Stimulated activated CD8-positive, alpha-beta memory T cell treated with anti-CD3 and anti-CD28 coated beads, Interleukin-2, amount 100 ng/mL, for 48 hours (primary cell): ENCODE results near the gene FAM174B.

Experiments
- DNase-seq, 2 donors: peaks; one replicate each; pipeline ENCODE4 v3.0.0-alpha.2; 2020; ENCODE audit warnings: low read depth in 2 of 2

FAM174B gene

DNA sequence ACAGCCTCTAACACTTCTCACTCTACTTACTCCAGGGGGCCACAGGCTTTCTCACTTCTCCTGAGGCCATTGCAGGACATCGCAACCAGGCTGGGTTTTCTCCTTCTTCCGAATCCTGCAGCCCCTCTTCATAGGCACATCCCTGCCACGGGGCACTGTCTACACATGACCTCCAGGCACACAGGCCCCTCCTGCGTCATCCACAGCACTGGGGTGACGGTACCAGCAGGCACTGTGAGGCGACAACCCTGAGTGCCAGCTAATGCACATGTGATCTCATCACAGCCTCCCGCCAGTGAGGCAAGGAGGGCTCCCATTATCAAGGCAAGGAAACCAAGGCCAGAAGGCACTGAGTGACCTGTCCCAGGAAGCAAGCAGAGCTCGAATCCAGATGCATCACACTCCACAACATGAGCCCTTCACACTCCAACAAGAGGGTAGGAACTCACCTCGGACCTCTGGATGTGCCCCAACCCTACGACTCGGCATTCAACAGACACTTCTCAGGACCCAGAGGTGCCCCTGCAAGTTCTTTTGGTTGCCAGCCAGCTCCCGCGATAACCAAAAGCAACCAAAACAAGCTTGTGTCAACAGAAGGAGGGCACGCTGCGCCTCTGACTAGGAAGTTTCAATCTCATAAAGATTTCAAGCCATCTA is 16.7 kb downstream of the FAM174B start:
- no peak for DNase-seq

DNA sequence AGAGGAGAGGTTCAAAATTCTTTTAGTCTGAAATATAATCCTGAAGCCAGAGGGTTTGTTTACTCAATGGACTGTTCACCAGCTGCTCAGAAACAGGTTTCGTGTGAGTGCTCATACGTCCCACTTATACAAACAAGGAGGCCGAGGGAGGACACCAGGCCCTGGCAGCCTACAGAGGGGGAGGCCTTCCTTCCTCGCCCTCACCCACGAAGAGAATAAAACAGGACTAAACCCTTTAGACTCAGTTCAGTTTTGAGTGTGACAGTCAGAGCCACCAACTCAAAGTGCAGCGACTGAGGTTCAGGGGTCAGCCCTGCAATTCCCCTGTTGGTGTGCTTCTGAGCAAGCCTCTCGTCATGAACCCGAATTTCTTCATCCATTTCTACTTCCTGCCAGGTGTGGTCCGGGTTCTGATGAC is 17.3 kb downstream of the FAM174B start:
- no peak for DNase-seq

DNA sequence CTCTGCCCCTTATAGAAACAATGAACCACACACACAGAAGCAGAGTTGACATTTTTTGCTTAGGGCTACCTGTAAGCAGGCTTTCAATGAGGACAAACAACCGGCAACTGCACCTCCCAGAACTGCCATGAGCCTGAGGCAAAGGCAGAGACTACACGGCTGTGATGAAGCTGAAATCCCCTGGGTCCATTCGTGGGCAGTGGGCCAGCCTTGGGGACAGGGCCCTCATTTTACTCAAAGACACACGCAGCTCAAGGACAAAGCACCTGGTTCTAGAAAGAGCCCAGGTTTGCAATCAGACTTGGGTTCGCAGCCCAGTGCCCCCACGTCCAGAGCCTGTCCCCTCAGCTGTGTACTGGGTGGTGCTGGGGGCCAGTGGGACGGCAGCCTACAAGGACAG is 17.9 kb downstream of the FAM174B start:
- no peak for DNase-seq

DNA sequence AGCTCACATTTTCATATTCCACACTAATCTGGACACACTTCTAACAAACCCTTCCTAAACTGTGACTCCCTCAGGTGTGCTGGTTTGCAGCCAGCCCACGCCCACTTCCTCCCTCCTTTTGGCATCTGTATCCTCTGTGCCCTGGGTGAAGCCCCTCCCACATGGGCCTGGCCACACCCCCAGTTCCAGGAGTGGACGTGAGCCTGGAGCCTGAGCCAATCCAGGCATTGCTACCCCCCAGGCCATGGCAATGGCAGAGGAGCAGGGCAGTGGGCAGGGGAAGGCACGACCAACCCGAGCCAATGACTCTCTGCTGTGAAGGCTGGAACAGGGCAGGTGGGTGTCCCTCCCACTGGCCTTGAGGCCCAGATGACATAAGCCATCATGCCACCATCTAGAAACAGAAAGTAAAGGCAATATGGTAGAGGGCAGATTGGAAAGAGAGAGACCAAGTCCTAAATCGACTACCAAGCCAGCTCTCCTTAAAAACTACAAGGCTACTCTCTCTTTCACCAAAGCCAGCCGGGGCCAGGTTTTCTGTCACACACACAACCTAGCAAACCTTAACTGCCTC is 18.6 kb downstream of the FAM174B start:
- DNase-seq, result no peak

DNA sequence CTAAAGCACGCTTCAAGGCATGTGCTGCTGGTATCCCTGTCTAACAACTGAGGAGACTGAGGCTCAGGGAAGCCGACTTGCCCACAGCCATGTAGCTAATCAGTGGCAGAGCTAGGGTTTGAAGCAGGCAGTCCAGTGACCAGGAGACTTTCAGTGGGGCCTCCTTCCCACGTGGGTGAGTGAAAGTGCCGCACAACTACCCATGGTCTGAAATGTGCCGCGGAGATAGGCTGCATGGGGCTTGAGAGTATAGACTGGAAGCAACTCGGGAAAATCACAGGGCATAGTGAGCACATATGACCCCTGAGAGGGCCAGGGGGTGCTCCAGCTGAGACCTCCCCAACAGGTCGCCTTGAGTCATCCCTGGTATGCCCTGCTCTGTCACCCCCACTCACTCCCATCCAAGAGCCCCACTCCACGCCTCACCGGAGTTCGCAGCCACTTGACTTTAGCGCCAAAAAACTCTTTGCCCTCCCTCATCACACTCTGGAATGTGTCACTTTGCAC is 19.1 kb downstream of the FAM174B start:
- DNase-seq, result no peak

DNA sequence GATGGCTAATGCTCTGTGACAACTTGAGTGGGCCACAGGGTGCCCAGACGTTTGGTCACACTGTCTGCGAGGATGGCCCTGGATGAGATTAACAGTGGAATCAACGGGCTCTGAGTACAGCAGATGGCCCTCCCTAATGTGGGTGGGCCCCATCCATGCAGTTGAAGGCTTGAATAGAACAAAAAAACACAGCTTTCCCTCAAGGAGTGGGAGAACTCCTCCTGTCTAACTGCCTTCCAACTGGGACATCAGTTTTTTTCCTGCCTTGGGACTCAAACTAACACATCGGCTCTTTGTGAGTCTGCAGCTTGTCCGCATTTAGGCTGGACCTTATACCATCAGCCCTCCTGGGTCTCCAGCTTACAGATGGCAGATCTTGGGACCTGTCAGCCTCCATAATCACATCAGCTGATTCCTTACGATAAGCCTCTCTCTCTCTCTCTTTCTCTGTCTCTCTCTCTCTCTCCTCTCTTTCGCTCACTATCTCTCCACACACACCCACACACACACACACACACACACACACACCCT is 20.8 kb downstream of the FAM174B start:
- DNase-seq, result no peak

DNA sequence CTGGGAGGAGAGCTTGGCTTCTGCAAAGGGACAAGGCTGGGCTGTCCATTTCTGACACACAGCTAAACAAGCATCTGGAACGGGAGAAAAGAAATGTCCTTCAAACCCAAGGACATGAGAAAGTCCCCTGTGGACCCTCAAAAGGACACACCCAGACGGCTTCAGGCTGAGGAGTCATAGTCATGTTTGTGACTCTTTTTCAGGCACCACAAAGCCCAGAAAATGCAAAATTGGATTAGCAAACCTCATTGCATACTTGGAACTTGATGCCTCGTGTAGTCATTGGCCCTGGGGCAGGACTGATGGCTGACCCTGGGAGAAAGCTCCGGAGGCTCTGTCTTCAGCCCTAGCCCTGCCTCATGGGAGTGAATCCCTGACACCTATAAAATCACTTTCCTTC is 21.5 kb downstream of the FAM174B start:
- no peak for DNase-seq

DNA sequence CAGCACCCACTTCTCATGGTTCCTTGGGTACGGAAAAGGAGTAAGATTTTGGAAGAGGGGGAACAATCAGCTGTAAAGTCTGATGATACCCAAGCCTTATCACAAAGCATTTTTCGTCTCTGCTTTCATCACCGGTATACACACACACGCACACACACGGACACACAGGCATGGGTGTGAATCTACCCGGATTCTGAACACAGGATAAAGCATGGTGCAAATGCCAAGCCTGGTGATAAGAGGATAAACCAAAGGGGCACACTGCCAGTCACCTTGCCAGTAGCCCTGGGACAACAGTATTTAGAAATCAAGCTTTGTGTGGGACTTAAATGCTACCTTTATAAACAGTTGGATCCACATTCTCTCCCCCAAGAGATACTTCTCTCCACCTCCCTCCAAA is 22.2 kb downstream of the FAM174B start:
- DNase-seq, result no peak

DNA sequence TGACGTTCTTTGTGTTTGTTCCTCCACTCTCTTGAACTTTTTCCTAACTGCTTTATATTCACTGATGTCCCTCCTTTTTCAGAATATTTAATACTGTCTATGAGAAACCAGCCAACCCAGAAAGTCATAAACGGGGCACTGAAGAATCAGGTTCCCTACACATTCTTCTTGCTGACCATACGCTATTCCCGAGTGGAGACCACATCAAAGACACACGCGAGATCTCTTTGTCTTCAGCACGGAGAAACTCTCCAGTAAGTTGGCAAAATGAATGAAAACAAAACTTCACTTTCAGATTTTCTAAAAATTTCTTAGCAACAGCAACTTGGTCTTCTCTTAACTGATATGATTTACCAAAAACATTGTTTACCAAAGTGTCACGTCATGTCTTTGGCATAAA is 22.6 kb downstream of the FAM174B start:
- DNase-seq, result no peak

DNA sequence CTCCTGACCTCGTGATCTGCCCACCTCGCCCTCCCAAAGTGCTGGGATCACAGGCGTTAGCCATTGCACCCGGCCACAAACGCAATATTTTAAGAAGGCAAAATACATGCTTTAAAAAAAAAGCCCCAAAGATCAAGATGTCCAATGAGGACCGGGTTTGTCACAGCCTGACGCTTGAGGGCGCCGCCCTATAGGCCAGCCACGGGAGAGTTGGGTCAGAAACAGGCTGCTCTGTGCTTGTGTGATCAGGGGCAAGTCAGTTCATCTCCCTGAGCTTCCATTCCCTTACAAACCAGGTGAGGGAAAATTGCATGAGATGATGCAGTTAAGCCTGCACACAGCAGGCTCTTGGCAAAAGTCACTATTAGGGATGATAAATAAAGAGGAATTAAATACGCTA is 23.9 kb downstream of the FAM174B start:
- DNase-seq, result no peak

DNA sequence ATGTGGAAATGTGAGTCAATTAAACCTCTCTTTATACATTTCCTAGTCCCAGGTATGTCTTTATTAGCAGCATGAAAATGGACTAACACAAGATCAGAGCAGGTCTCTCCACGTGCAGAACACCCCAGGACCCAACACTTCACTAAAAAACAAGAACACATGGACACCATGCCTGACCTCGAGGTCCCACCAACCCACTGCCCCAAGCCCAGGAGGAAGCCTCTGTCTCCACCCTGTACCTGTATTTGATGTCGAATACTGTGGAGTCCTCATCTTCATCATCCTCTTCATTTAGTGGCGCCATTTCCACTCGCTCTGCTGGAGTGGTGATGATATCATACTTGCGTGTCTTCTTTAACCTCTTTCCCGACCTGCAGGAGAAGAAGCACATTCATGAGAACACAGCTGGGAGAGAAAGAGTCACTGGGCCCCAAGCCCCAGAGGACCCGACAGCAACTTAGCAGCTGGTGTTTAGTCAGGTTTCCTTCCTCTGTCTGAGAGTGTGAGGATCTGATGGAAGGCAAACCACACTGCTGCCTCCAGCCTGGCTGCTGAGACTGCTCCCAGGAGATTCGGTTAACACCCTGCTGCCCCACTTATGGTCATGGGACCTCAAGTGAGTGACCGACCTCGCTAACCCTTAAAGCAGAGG is 25.5 kb downstream of the FAM174B start:
- no peak for DNase-seq

DNA sequence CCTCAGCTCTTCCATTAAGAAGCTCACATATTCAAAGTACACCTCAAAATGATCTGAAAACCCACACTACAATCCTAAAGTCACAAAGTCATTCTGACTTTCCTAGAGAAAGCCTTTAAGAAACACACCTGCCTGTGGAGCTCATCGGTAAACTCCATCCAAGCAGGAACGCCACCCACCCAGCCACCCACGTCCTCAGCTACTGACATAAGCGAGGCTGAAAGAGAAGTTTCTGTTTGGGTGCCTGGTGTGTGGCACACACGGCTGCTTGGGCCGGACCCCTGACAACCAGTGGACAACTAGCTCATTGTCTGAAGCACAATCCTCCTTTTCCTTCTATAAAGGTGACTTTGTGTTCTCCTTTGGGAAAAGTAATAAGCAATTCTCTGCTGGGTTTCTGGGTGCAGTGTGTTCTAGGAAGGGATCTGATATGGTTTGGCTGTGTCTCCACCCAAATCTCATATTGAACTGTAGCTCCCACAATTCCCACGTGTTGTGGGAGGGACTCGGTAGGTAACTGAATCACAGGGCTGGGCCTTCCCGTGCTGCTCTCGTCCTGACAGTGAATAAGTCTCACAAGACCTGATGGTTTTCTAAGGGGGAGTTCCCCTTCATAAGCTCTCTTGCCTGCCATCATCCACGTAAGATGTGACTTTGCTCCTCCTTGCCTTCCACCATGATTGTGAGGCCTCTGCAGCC is 26.1 kb downstream of the FAM174B start:
- peak in 1 of 2 donors; percentile 20 for DNase-seq

DNA sequence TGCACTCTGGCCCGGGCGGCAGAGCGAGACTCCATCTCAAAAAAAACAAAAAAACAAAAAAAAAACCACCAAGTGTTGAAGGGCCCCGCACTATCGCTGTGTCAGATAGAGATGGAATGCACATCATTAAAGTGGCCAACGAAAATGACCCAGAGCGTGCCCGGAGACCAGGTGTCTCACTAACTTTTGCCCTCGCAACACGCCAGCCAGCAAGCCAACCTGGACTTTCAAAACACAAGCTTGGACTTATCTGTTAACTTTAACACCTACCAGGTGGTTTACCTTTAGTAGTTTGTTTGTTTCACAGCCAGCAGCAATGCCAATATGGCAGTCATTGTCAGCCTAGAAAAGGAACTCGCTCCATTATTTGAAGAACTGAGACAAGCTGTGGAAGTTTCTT is 28.6 kb downstream of the FAM174B start:
- DNase-seq, result no peak

DNA sequence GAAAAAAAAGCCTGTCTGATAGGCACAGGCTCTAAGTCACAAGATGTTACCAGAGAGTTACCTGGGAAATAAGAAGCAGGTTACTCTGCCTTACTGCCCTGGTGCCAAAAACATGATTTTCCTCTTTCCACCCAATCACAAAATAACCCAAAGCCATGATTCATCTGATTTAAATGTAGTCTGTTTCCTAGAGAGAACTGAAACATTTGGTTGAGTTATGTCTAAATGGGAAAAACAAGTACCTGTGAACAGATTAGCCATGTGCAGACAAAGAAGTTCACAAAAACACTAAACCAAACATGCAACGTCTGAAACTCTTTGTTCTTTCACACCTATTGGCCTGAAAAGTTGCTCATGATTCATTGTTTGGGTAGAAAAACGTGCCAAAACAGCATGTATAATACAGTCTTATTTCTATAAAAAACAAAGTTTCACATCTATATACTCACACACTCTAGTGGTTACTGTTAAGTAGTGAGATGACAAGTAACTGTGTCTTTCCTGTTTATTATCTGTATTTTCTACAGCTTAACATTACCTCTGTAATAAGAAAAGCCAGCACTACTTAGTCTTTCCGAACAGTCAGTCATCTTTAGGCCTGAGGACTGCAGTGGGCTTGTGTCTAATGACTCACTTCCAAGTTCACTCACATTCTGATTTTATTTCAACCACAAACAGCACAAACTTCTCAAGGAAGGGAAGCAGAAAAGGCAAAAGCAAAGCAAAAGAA is 30.2 kb downstream of the FAM174B start:
- DNase-seq, result no peak

DNA sequence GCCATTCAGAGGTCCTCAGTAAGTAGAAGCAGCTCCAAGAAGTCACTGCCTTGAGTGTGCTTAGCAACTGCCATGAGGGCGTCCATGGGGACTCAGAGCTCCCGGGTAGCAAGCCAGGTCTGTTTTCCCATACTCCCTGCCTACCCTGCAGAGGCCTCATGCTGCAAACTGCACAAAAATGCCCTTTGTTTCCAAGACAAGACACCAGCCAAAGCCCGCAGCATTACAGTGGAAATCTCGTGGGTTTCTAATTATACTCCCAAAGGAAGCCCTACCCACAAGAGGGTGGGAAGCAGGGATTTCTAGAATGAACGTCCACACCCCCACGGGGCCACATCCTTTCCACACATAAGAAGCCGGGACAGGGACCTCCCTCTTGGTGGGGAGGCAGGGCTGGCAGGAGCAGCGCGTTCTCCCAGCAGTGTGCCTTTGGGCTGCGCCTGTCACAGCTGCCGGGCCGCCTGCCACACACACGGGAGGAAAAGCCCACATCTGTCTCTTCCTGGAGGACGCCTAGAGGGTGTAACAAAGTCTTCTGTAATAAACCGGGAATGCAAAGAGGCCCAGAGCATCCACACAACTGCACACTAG is 31.1 kb downstream of the FAM174B start:
- DNase-seq, result no peak

DNA sequence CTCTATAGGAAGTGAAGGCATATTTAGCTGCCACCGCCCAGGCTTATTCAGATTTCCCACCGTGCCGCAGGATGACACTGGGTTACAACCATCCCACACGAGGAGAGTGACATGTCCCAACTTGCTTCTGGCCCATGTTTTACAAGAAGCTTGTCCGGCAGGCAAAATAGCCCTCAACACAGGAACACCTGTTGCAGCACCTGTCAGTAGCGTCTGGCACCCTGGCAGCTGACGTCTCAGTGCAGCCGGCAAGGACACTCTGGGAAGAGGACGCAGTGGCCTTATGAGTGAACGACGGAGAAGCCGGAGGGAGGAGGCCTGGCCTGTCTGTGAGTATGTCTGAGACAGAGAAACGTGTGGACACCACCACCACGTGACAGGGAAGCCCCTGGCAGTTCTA is 32.1 kb downstream of the FAM174B start:
- no peak for DNase-seq

DNA sequence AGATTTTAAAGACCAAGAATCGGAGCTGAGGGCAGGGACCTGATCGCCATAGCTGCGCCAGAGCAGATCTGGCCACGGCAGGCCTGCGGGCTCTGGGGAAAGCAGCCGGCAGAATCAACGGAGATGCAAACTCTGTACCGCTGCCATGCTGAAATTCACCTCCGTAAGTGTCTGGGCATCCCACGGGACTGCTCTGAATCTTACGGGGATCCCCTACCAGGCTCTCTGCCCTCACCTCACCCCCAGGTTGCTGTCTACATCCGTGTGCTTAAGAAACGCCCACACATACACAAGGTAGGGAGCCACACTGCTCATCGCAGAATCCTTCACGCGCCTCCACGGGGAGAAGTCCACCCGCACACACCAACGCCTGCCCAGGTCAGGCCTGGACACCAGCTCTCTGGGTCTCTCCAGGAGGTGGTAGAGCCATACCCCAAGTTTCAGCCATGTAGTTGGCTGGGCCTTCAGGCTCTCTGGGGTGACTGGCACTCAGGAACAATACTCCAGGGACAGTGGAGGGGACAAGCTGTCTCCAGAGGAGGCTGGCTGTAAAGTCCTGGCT is 33.5 kb downstream of the FAM174B start:
- DNase-seq, result no peak

DNA sequence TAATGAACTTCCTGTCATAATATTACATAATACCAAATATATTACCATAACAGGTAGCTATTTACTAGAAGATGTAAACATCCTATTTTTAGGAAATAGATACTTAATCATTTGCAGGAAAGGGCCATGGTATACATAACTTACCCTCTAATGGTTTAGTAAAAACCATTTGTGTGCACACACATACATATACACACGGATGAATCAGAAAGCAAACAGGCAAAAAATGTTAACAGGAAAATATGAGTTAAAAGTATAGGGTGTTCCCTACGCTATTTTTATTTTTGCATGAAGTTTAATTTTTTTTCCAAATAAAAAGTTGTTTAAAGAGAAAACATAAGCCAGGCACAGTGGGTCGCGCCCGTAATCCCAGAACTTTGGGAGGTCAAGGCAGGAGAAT is 34.6 kb downstream of the FAM174B start:
- DNase-seq, result no peak

DNA sequence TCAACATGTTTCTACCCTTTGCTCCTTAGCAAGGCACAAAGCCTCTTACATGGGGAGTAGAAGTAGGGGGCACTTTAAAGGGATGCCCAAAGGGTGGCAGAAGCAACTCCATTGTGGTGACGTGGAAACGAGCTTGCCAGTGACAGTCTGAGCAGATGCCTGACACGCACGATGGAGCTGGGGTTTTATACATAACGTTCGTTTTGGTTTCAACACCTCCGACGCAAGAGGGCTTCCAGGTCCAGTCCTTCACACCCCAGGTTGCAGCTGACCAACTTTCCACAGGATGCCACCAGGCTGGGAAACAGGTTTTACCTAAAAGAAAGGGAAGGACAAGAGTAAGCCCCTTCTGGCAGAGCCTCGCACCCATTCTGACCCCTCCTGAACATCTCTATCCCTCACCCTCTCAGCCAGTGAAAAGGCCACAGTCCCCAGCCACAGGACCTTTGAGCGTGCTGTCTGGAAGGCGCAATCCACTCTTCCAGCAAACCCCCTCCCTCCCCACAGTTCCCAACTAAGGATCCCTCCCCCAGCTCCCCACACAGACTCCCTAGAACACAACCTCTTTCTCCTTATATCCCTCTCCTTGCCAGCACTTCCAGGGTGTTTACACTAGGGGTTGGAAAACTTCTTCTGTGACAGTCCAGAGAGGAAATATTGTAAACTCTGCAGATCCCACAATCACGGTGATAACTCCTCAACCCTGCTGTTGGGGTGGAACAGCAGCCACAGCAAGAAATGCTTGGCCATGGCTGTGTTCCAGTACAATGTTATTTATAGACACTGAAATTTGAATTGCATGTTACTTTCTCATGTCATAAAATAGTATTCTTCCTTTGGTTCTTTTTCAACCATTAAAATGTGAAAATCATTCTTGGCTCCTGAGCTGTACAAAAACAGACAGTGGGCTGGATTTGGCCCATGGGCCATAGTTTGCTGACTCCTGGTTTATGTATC is 36.2 kb downstream of the FAM174B start:
- DNase-seq, result no peak
